Measurements from ENCODE around the gene FEN1. TPM values are rescaled to one million over a fixed set of nuclear protein-coding genes. Genes with fewer than 3 reads are reported as not detected.

FEN1 gene
- total and polyA plus RNA-seq, 2 experiments from 2014 or later = 13.5 to 39.2 TPM

- H3K4me1 ChIP-seq (ENCODE audit: low read depth) = peaks cover 28% of the 10 kb centered on the region
- peak overlapping the region; percentile 85 for H3K27ac ChIP-seq
- no peaks in the 10 kb centered on the region for H3K36me3 ChIP-seq
- H3K27me3 ChIP-seq = no peaks in the 10 kb centered on the region
- DNase-seq (ENCODE audit: low read depth in 1 of 2, low spot score in 1 of 2) = no peak
- H3K9me3 ChIP-seq (ENCODE audit: low read depth) = no peaks in the 10 kb centered on the region
- TF ChIP-seq, protein P1, sequence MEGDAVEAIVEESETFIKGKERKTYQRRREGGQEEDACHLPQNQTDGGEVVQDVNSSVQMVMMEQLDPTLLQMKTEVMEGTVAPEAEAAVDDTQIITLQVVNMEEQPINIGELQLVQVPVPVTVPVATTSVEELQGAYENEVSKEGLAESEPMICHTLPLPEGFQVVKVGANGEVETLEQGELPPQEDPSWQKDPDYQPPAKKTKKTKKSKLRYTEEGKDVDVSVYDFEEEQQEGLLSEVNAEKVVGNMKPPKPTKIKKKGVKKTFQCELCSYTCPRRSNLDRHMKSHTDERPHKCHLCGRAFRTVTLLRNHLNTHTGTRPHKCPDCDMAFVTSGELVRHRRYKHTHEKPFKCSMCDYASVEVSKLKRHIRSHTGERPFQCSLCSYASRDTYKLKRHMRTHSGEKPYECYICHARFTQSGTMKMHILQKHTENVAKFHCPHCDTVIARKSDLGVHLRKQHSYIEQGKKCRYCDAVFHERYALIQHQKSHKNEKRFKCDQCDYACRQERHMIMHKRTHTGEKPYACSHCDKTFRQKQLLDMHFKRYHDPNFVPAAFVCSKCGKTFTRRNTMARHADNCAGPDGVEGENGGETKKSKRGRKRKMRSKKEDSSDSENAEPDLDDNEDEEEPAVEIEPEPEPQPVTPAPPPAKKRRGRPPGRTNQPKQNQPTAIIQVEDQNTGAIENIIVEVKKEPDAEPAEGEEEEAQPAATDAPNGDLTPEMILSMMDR (IDR thresholded peaks at IDR 0.05; ENCODE audit: low read depth, low read length) = no peak
- H3K4me3 ChIP-seq = no peak overlapping the region
These were observed 36.6 kb upstream of the FEN1 start for GRCh38 chr11:61756147-61756451.

DNA sequence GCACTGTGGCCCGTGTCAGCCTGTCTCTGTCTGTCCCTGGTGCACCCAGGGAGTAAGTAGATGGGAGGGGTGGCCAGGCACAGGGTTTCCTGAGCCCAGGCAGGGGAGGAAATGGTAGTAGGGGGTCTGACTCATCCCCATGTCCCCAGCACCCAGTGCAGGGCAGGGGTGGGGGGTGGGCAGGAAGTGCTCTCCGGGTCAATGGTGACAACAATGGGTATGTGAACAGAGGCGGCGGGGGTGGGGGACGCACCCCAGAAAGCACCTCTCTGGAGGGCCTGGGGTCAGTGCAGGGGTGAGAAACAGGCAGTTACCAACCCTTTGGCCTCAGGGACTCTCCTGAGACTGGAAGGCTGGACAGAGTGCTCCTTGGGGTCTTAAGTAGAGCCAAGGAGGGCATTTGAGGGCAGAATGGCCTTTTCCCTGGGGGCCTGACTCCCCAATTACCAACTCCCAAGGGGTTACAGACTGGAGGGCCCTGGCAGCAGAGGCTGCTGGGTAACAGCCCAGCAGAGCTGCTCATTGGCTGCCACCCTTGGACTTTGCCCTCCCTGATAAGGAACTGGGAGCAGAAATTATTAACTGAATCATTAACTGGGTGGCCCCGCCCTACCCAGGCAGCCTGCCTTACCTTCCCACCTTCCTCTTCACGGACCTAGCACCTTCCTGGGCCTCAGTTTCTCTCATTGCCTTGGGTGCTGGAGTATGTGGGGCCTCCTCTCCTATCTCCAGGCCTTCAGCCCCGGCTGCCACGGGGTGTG lies 36.1 kb upstream of the FEN1 start:
- H3K9me3 ChIP-seq (ENCODE audit: low read depth) = no peaks in the 10 kb centered on the region
- TF ChIP-seq, protein P1 (IDR thresholded peaks at IDR 0.05; ENCODE audit: low read depth, low read length) = no peak
- H3K4me1 ChIP-seq (ENCODE audit: low read depth) = peaks cover 28% of the 10 kb centered on the region
- H3K27ac ChIP-seq = peak overlapping the region; percentile 85
- H3K27me3 ChIP-seq = no peaks in the 10 kb centered on the region
- peak in 1 of 2 donors; percentile 68 for DNase-seq (ENCODE audit: low read depth in 1 of 2, low spot score in 1 of 2)
- no peaks in the 10 kb centered on the region for H3K36me3 ChIP-seq
- H3K4me3 ChIP-seq = no peak overlapping the region

- no peaks in the 10 kb centered on the region for H3K9me3 ChIP-seq (ENCODE audit: low read depth)
- DNase-seq (ENCODE audit: low read depth in 1 of 2, low spot score in 1 of 2) = no peak
- H3K4me3 ChIP-seq = no peak overlapping the region
- TF ChIP-seq, protein P1 (IDR thresholded peaks at IDR 0.05; ENCODE audit: low read depth, low read length) = no peak
- no peaks in the 10 kb centered on the region for H3K36me3 ChIP-seq
- H3K27me3 ChIP-seq = no peaks in the 10 kb centered on the region
- peak overlapping the region; percentile 85 for H3K27ac ChIP-seq
- peaks cover 33% of the 10 kb centered on the region for H3K4me1 ChIP-seq (ENCODE audit: low read depth)
These were observed 35.4 kb upstream of the FEN1 start for GRCh38 chr11:61757213-61757862.

DNA sequence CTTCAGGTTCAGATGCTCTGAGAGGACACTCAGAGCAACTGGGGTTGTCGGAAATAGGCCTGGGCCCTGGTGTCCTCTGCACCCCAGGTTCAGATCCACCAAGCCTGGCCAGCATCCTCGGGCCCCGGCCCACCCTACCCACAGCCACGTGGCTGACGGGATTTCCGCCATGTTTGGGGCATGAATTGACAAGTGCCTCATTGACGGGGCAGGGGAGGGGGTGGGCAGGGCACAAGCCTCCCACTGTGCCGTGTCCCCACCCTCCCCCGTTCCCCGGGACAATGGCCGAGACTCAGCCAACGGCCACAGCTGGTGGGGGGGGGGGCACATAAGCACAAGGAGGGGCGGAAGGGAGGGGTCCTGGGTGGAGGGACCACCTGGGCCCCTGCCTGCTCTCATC lies 31.8 kb upstream of the FEN1 start:
- Histone ChIP-seq H3K36me3 (no peaks in the 10 kb centered on the region), H3K4me3 (no peak overlapping the region), H3K27me3 (no peaks in the 10 kb centered on the region), H3K27ac (peak overlapping the region; percentile 83), H3K9me3 (ENCODE audit: low read depth) (no peaks in the 10 kb centered on the region), H3K4me1 (ENCODE audit: low read depth) (peaks cover 27% of the 10 kb centered on the region)
- TF ChIP-seq, protein P1 (IDR thresholded peaks at IDR 0.05; ENCODE audit: low read depth, low read length) = no peak
- DNase-seq (ENCODE audit: low read depth in 1 of 2, low spot score in 1 of 2) = no peak

DNA sequence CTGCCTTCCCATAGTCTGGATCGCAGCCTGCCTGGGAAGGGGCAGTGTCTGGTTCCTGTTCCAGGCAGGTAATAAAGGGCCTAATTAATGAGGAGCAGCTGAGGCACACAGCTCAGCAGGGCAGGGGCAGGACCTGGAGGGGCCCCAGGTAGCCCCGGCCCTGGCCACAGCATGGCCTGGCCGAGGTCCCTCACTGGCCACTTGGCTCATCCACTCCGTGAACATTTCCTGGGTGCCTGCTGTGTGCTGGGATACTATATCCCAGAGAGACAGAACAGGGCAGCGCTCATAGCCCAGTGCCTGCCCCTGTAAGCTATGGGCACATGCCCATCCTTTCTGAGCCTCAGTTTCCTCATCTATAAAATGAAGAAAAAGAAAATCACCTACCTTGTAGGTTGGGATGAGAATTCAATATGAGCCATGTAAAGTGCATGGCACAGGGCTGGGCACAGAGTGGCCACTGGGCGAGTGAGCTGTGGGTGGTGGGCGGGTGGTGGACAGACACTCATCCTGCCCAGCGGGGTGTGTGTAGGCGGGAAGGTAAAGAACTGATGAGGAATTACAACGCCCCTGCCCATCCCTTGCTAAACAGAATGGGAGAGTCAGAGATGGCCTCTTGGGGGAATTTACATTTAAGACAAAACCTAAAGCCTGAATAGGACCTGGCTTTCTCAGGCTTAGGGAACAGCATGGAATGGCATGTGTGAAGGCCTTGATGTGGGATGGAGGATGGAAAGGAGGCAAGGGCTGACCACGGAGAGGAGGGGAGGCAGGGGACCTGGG lies 31.1 kb upstream of the FEN1 start:
- Histone ChIP-seq H3K4me1 (ENCODE audit: low read depth) (peaks cover 27% of the 10 kb centered on the region), H3K27ac (peak overlapping the region; percentile 83), H3K36me3 (no peaks in the 10 kb centered on the region), H3K9me3 (ENCODE audit: low read depth) (no peaks in the 10 kb centered on the region), H3K27me3 (no peaks in the 10 kb centered on the region), H3K4me3 (no peak overlapping the region)
- no peak for DNase-seq (ENCODE audit: low read depth in 1 of 2, low spot score in 1 of 2)
- TF ChIP-seq, protein P1 (IDR thresholded peaks at IDR 0.05; ENCODE audit: low read depth, low read length) = no peak

All from cardiac muscle cell (in vitro differentiated cells and primary cell).